Uterus (tissue), 4 donors: Measurements from ENCODE around the gene LRRC59. TPM values are rescaled to one million over a fixed set of nuclear protein-coding genes. Genes with fewer than 3 reads are reported as not detected.
A peak's percentile ranks its signal among the peaks of the same experiment; 100 is the strongest.

ENCODE experiments used
- DNase-seq, 2 donors: peaks; one replicate each; pipeline ENCODE4 v3.0.0-alpha.2; 2019 to 2020
- H3K27ac ChIP-seq, 2 donors: fragments of 200-600 bp; sonication (generic); 1 replicate in 1 of 2; 2 replicates in 1 of 2; pipeline ENCODE4 v1.5.1; 2016 to 2018
- H3K27me3 ChIP-seq, 2 donors: fragments of 200-600 bp; sonication (generic); one replicate each; pipeline ENCODE4 v1.5.1; 2018 to 2019; ENCODE audit warnings: control low read depth in 1 of 2
- H3K36me3 ChIP-seq, 2 donors: fragments of 200-600 bp; sonication (generic); one replicate each; pipeline ENCODE4 v1.5.1; 2019; ENCODE audit warnings: control low read depth in 1 of 2
- H3K4me1 ChIP-seq, 2 donors: fragments of 200-600 bp; sonication (generic); one replicate each; pipeline ENCODE4 v1.5.1; 2018 to 2019; ENCODE audit warnings: control low read depth in 1 of 2
- H3K4me3 ChIP-seq, 2 donors: fragments of 200-600 bp; sonication (generic); 1 replicate in 1 of 2; 2 replicates in 1 of 2; pipeline ENCODE4 v1.5.1; 2018 to 2019; ENCODE audit warnings: mild to moderate bottlenecking in 1 of 2
- H3K9me3 ChIP-seq, 2 donors: fragments of 200-600 bp; sonication (generic); one replicate each; pipeline ENCODE4 v1.5.1; 2019; ENCODE audit warnings: control low read depth in 1 of 2
- CTCF ChIP-seq, 4 experiments: fragments of 200-600 bp in 2 of 4; fragments of 450-650 bp in 2 of 4; sonication (generic) in 2 of 4; IDR thresholded peaks; one replicate each; pipeline ENCODE4 v1.5.1; 2016 to 2019; ENCODE audit warnings: antibody characterized with exemption in 4 of 4, mild to moderate bottlenecking in 2 of 4, moderate library complexity in 1 of 4
- POLR2A ChIP-seq, 2 donors: fragments of 450-650 bp; IDR thresholded peaks; one replicate each; pipeline ENCODE4 v1.6.1; 2016; ENCODE audit warnings: antibody characterized with exemption in 2 of 2, mild to moderate bottlenecking in 1 of 2, moderate library complexity in 1 of 2
- intact Hi-C: fragments of 100-400 bp; cut with DNase I; formaldehyde crosslinking; loops from one replicate; pipeline ENCODE4 v1.15.1; 2023; ENCODE audit warnings: low total_unique reads
- total RNA-seq, 4 donors: library from RNA; depleted of rRNA in 3 of 4; stranded (reverse); fragments of >200 nt in 3 of 4; gene quantifications; one replicate each; pipeline versions ENCODE4 v1.1.0 to v1.2.4, GENCODE V29; 2014 to 2023
- donor health status: DM: yes; HTN: yes; CAD: no.

LRRC59 gene
- total RNA-seq, 4 donors from 2014 or later: 24.1 to 62.4 (median 47.1) TPM

GRCh38 chr17:50348522-50349242 lies 48.6 kb downstream of the LRRC59 start:
- Histone ChIP-seq H3K9me3 (no peaks in the 10 kb centered on the region), H3K4me3 (no peak overlapping the region), H3K27me3 (no peaks in the 10 kb centered on the region), H3K36me3 (no peaks in the 10 kb centered on the region), H3K4me1 (peaks cover 0 to 11% of the 10 kb centered on the region in 2 donors), H3K27ac (no peak overlapping the region)
- TF ChIP-seq POLR2A (IDR thresholded peaks at IDR 0.05) (no peak), CTCF (IDR thresholded peaks at IDR 0.05) (no peak)
- DNase-seq: no peak
- intact Hi-C loops: no loop called here

- no peak overlapping the region for H3K27ac ChIP-seq
- H3K4me1 ChIP-seq: peaks cover 0 to 11% of the 10 kb centered on the region in 2 donors
- H3K4me3 ChIP-seq: no peak overlapping the region
- DNase-seq: no peak
- no peak for TF ChIP-seq CTCF (IDR thresholded peaks at IDR 0.05)
- no peak for TF ChIP-seq POLR2A (IDR thresholded peaks at IDR 0.05)
- intact Hi-C loops: no loop called here
- H3K9me3 ChIP-seq: no peaks in the 10 kb centered on the region
- no peaks in the 10 kb centered on the region for H3K36me3 ChIP-seq
- no peaks in the 10 kb centered on the region for H3K27me3 ChIP-seq
These were observed 49.4 kb downstream of the LRRC59 start for GRCh38 chr17:50347894-50348291.

GRCh38 chr17:50347117-50347893 lies 50.0 kb downstream of the LRRC59 start:
- no peaks in the 10 kb centered on the region for H3K27me3 ChIP-seq
- H3K27ac ChIP-seq: peak overlapping the region; percentile 76 to 78
- TF ChIP-seq CTCF (IDR thresholded peaks at IDR 0.05) (no peak), POLR2A (IDR thresholded peaks at IDR 0.05) (no peak)
- H3K36me3 ChIP-seq: no peaks in the 10 kb centered on the region
- DNase-seq: no peak
- H3K4me3 ChIP-seq: peak overlapping the region; percentile 87 to 90
- peaks cover 0 to 11% of the 10 kb centered on the region in 2 donors for H3K4me1 ChIP-seq
- H3K9me3 ChIP-seq: no peaks in the 10 kb centered on the region
- intact Hi-C loops: no loop called here

- H3K36me3 ChIP-seq: no peaks in the 10 kb centered on the region
- intact Hi-C loops: no loop called here
- TF ChIP-seq POLR2A (IDR thresholded peaks at IDR 0.05): no peak
- peak in 1 of 4 experiments; percentile 4 for TF ChIP-seq CTCF (IDR thresholded peaks at IDR 0.05)
- no peaks in the 10 kb centered on the region for H3K27me3 ChIP-seq
- H3K27ac ChIP-seq: peak overlapping the region; percentile 76 to 78
- peaks cover 0 to 11% of the 10 kb centered on the region in 2 donors for H3K4me1 ChIP-seq
- no peaks in the 10 kb centered on the region for H3K9me3 ChIP-seq
- DNase-seq: peak; percentile 46 to 50
- H3K4me3 ChIP-seq: peak overlapping the region; percentile 87 to 90
These were observed 50.8 kb downstream of the LRRC59 start for GRCh38 chr17:50346313-50347116.
